ENCODE results near the gene LATS2. TPM values are rescaled to one million over a fixed set of nuclear protein-coding genes. Genes with fewer than 3 reads are reported as not detected.

The LATS2 gene
- total RNA-seq, 1 experiment from 2014 or later: 18.8 TPM

GRCh38 chr13:20939662-20940061 is 121.7 kb downstream of the LATS2 start:
- H3K9me2 ChIP-seq (ENCODE audit: insufficient read depth): no peaks in the 10 kb centered on the region
- no peak overlapping the region for H3K4me3 ChIP-seq (replicated peaks in 1 of 2; ENCODE audit: low read depth in 1 of 2, low read length in 2 of 2)
- no peak overlapping the region for H3K4me2 ChIP-seq (ENCODE audit: low read length)
- TF ChIP-seq CEBPB (IDR thresholded peaks at IDR 0.05; ENCODE audit: low read depth): no peak
- TF ChIP-seq JUND (IDR thresholded peaks at IDR 0.05): no peak
- no peak for TF ChIP-seq ZBTB33 (IDR thresholded peaks at IDR 0.05; ENCODE audit: extremely low read depth, insufficient replicate concordance, low read length)
- no peak for TF ChIP-seq SRF (IDR thresholded peaks at IDR 0.05; ENCODE audit: low read depth)
- no peak for TF ChIP-seq REST (IDR thresholded peaks at IDR 0.05; ENCODE audit: low read depth)
- TF ChIP-seq FOSL1 (IDR thresholded peaks at IDR 0.05; ENCODE audit: low read depth): no peak
- no peak for TF ChIP-seq ZFX (IDR thresholded peaks at IDR 0.05)
- TF ChIP-seq RAD21 (IDR thresholded peaks at IDR 0.05; ENCODE audit: low read depth): no peak
- TF ChIP-seq TCF7L2 (IDR thresholded peaks at IDR 0.05; ENCODE audit: borderline replicate concordance, extremely low read depth, insufficient read depth, insufficient read length): no peak
- TF ChIP-seq EZH2 (IDR thresholded peaks at IDR 0.05): no peak
- TF ChIP-seq SP1 (IDR thresholded peaks at IDR 0.05; ENCODE audit: low read depth): no peak
- no peak for TF ChIP-seq ELF1 (IDR thresholded peaks at IDR 0.05; ENCODE audit: borderline replicate concordance, low read depth)
- no peak for TF ChIP-seq EZH2phosphoT487 (IDR thresholded peaks at IDR 0.05; ENCODE audit: borderline replicate concordance)
- TF ChIP-seq EGR1 (IDR thresholded peaks at IDR 0.05; ENCODE audit: low read depth): no peak
- no peak for TF ChIP-seq ATF3 (IDR thresholded peaks at IDR 0.05)
- TF ChIP-seq ZNF274 (IDR thresholded peaks at IDR 0.05; ENCODE audit: low read depth, low read length): no peak
- no peak for TF ChIP-seq MAX (IDR thresholded peaks at IDR 0.05)
- no peak for TF ChIP-seq SIN3A (IDR thresholded peaks at IDR 0.05; ENCODE audit: low read depth)
- TF ChIP-seq CTCF (IDR thresholded peaks at IDR 0.05 in 2 of 3, conservative IDR thresholded peaks at IDR 0.05 in 1 of 3; ENCODE audit: borderline replicate concordance in 1 of 3, insufficient read depth in 1 of 3, low read depth in 2 of 3, low read length in 2 of 3): no peak
- no peak for TF ChIP-seq POLR2AphosphoS5 (IDR thresholded peaks at IDR 0.05; ENCODE audit: low read depth, low read length)
- H3K27ac ChIP-seq (ENCODE audit: low read depth, low read length): no peak overlapping the region
- no peaks in the 10 kb centered on the region for H3K27me3 ChIP-seq (ENCODE audit: insufficient read depth, low read length)
- CTCF ChIA-PET: no interaction called here
- H3K36me3 ChIP-seq (ENCODE audit: control insufficient read depth in 1 of 2, insufficient read depth in 2 of 2, low read length in 2 of 2): no peaks in the 10 kb centered on the region
- BruUV-seq (replicated peaks): no TSS peak
- H3K79me2 ChIP-seq (ENCODE audit: insufficient read depth, low read length): no peaks in the 10 kb centered on the region
- no peaks in the 10 kb centered on the region for H3K9me3 ChIP-seq (ENCODE audit: control insufficient read depth in 1 of 2, insufficient read depth in 1 of 2, low read depth in 1 of 2, low read length in 2 of 2)
- intact Hi-C loops (cut with micrococcal nuclease): no loop called here
- no peak overlapping the region for H2AFZ ChIP-seq (ENCODE audit: low read depth, low read length, poor library complexity, severe bottlenecking)
- peaks cover 0 to 8% of the 10 kb centered on the region in 2 experiments; a peak in 2 of 4 replicates for H3K4me1 ChIP-seq (ENCODE audit: control insufficient read depth in 1 of 2, insufficient read depth in 2 of 2, low read length in 2 of 2)
- RAD21 ChIA-PET (ENCODE audit: low non-redundant PET in 1 of 2, low total read pairs in 2 of 2, uncharacterized antibody in 2 of 2, unreplicated experiment in 2 of 2): no interaction called here
- ATAC-seq (no peak), DNase-seq (ENCODE audit: low read depth, low spot score) (no peak)
- no peak overlapping the region for H3K9ac ChIP-seq (ENCODE audit: low read length)
- POLR2A ChIA-PET: no interaction called here
- H4K20me1 ChIP-seq (ENCODE audit: insufficient read depth): no peaks in the 10 kb centered on the region

Data from HCT116 (cell line).